ENCODE results near the gene NTM. TPM values are rescaled to one million over a fixed set of nuclear protein-coding genes. Genes with fewer than 3 reads are reported as not detected.

Gene NTM
- total RNA-seq, 3 donors from 2014 or later: 0.66 to 9.0 (median 1.0) TPM

DNA sequence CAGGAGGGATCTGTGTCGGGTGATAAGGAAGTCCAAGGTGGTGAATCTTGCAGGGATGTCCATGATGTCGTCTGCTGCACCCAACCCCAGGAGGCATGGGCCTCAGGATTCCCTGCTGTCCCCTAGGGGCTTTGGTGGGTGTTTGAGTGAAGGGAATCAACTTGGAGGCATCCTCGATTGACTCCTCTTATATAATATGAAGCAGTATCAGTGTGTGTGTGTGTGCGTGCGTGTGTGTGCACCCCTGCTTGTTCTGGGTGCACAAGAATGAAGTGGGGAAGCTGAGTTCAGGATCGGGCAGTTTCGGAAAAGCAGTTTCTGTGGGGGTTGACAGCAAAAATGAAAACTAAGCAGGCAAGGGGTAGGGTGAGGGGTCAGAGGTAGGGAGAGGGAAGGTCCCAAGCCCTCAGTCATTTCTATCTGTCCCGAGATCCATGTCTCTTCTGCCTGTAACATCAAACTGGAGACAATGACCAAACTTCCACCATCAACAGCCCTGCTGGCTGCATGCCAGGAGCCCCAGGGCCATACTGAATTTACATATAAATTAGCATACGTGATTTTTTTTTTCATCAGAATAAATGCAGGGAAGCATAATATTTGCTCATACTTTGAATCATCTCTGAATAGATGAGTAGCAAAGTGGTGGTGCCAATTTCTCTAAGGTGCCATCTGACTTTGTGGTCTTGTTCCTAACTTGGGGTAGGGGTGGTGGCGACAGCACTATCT lies 2.0 kb downstream of the NTM start:
- Histone ChIP-seq H3K4me3 (no peak overlapping the region), H3K27me3 (peaks cover 0 to 39% of the 10 kb centered on the region in 2 donors), H3K4me1 (no peaks in the 10 kb centered on the region), H3K9me3 (no peaks in the 10 kb centered on the region), H3K27ac (no peak overlapping the region), H3K36me3 (no peaks in the 10 kb centered on the region)
- no peak for DNase-seq (ENCODE audit: low spot score in 2 of 2)
- intact Hi-C loops (cut with DNase I; ENCODE audit: low total_unique reads): no loop called here
- TF ChIP-seq, protein P1, sequence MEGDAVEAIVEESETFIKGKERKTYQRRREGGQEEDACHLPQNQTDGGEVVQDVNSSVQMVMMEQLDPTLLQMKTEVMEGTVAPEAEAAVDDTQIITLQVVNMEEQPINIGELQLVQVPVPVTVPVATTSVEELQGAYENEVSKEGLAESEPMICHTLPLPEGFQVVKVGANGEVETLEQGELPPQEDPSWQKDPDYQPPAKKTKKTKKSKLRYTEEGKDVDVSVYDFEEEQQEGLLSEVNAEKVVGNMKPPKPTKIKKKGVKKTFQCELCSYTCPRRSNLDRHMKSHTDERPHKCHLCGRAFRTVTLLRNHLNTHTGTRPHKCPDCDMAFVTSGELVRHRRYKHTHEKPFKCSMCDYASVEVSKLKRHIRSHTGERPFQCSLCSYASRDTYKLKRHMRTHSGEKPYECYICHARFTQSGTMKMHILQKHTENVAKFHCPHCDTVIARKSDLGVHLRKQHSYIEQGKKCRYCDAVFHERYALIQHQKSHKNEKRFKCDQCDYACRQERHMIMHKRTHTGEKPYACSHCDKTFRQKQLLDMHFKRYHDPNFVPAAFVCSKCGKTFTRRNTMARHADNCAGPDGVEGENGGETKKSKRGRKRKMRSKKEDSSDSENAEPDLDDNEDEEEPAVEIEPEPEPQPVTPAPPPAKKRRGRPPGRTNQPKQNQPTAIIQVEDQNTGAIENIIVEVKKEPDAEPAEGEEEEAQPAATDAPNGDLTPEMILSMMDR (IDR thresholded peaks at IDR 0.05): no peak
- TF ChIP-seq POLR2AphosphoS5 (IDR thresholded peaks at IDR 0.05) (no peak), POLR2A (IDR thresholded peaks at IDR 0.05) (no peak)

- peak overlapping the region in 1 of 3 donors; percentile 2 for H3K4me3 ChIP-seq
- H3K9me3 ChIP-seq: no peaks in the 10 kb centered on the region
- H3K4me1 ChIP-seq: no peaks in the 10 kb centered on the region
- H3K36me3 ChIP-seq: no peaks in the 10 kb centered on the region
- H3K27me3 ChIP-seq: peaks cover 0 to 43% of the 10 kb centered on the region in 2 donors
- H3K27ac ChIP-seq: no peak overlapping the region
- intact Hi-C loops (cut with DNase I; ENCODE audit: low total_unique reads): no loop called here
- no peak for DNase-seq (ENCODE audit: low spot score in 2 of 2)
- no peak for TF ChIP-seq POLR2A (IDR thresholded peaks at IDR 0.05)
- TF ChIP-seq POLR2AphosphoS5 (IDR thresholded peaks at IDR 0.05): no peak
- TF ChIP-seq, protein P1 (IDR thresholded peaks at IDR 0.05): no peak
Measured at GRCh38 chr11:131373095-131373725, 2.8 kb downstream of the NTM start.

GRCh38 chr11:131373756-131374155 lies 3.3 kb downstream of the NTM start:
- no peak for DNase-seq (ENCODE audit: low spot score in 2 of 2)
- Histone ChIP-seq H3K27me3 (peaks cover 0 to 44% of the 10 kb centered on the region in 2 donors), H3K27ac (no peak overlapping the region), H3K9me3 (no peaks in the 10 kb centered on the region), H3K4me3 (peak overlapping the region in 2 of 3 donors; percentile 2 to 7), H3K4me1 (no peaks in the 10 kb centered on the region), H3K36me3 (no peaks in the 10 kb centered on the region)
- intact Hi-C loops (cut with DNase I; ENCODE audit: low total_unique reads): no loop called here
- TF ChIP-seq POLR2A (IDR thresholded peaks at IDR 0.05) (no peak), POLR2AphosphoS5 (IDR thresholded peaks at IDR 0.05) (no peak)
- TF ChIP-seq, protein P1 (IDR thresholded peaks at IDR 0.05): no peak

DNA sequence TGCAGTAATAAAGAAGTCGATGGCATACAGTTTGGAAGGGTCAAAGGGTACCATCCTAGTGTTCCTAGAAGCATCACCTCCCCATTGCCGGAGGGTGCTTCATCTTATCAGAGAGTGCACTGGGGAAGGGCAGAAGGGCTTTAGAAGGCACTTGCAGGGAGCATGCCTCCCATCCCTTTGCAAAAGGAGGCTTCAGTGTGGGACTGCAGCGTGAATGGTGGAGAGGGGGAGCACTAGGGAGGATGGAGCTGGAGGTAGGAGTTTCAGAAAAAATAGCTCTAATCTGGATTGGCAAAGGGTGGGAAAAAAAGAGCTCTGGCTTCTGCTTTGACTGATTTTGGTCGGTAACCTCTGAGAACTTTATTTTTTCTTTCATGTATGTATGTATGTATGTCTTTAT lies 5.0 kb downstream of the NTM start:
- Histone ChIP-seq H3K4me1 (no peaks in the 10 kb centered on the region), H3K4me3 (no peak overlapping the region), H3K36me3 (no peaks in the 10 kb centered on the region), H3K9me3 (no peaks in the 10 kb centered on the region), H3K27ac (no peak overlapping the region), H3K27me3 (peaks cover 0 to 44% of the 10 kb centered on the region in 2 donors)
- DNase-seq (ENCODE audit: low spot score in 2 of 2): no peak
- TF ChIP-seq POLR2A (IDR thresholded peaks at IDR 0.05) (no peak), POLR2AphosphoS5 (IDR thresholded peaks at IDR 0.05) (no peak)
- intact Hi-C loops (cut with DNase I; ENCODE audit: low total_unique reads): no loop called here

GRCh38 chr11:131375915-131376314 lies 5.5 kb downstream of the NTM start:
- DNase-seq (ENCODE audit: low spot score in 2 of 2): no peak
- Histone ChIP-seq H3K27me3 (peaks cover 0 to 44% of the 10 kb centered on the region in 2 donors), H3K4me1 (no peaks in the 10 kb centered on the region), H3K36me3 (no peaks in the 10 kb centered on the region), H3K9me3 (no peaks in the 10 kb centered on the region), H3K27ac (no peak overlapping the region), H3K4me3 (no peak overlapping the region)
- intact Hi-C loops (cut with DNase I; ENCODE audit: low total_unique reads): no loop called here
- TF ChIP-seq, protein P1 (IDR thresholded peaks at IDR 0.05): no peak

Data from breast epithelium (tissue), 4 donors.